Measurements from ENCODE around the gene TYW3.

GRCh38 chr1:74686928-74687327 is 46.0 kb upstream of the TYW3 start:
- TF ChIP-seq CTCF (IDR thresholded peaks at IDR 0.05; ENCODE audit: borderline replicate concordance, extremely low read depth, low read length, poor library complexity, severe bottlenecking) (no peak), EZH2 (IDR thresholded peaks at IDR 0.05; ENCODE audit: borderline replicate concordance, low read depth, low read length, severe bottlenecking) (no peak)
